Stimulated activated CD4-positive, alpha-beta T cell treated with anti-CD3 and anti-CD28 coated beads, Interleukin-12 subunit alpha, Interleukin-12 subunit beta, amount 100 ng/mL, for 24 hours (primary cell): ENCODE data around the gene SHFL.

Experiments used
- DNase-seq, 2 experiments: peaks; one replicate each; pipeline ENCODE4 v3.0.0-alpha.2; 2020; ENCODE audit warnings: low read depth in 2 of 2

SHFL gene

DNA sequence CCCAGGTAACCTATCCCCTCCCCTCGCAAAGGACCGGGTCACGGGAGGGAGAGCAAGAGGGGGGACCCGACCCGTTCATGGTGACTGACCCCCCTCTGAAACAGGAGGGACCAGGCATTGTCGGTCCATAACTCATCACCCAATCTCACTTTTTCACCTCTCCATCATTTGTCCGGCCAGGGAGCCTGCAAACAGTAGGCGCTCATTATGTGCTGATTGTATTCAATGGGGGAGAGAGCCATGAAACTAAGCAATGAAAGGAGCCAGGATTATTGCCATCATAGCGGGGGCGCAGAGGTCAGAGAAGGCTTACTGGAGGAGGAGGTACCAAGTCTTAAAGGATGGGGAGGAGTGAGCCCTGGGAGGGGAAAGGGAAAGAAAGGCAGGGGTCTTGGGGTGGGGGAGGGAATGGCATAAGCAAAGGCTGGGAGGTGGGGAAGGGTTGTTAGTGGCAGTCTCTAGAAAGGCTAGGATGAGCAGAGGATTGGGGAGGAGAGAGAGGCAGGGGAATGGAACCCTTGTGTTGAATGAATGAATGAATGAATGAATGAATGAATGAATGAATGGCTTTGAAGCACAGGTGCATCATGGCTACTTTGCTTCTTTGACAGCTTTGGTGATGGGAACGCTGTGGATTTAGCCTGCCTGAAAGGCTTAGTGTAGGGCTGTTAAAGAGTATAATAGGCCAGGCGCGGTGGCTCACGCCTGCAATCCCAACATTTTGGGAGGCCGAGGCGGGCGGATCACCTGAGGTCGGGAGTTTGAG lies 1.4 kb downstream of the SHFL start:
- DNase-seq = no peak

DNA sequence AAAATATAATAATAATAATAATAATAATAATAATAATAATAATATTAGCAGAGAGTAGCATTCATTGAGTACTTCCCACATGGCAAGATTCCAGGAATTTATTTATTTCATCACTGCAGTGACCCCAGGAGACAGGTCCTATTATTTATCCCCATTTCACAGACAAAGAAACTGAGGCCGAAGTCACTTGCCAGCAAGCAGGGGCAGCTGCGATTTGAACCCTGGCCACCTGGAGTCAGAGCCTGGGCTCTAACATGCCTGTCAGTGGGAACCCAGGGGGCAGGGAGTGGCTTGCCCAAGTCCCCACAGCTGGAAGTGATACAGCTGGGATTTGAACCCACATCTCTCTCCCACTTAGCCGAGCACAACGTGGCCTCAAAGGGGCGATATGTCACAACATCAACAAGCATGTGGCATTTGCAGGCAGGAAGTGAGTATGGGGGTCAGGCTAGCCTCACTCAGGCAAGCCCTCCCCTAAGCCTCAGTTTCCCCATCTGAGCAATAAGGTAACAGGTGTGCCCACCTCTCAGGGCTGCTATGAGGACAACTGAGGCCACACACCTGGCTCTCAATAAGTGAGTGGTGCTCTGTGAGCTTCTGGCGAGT lies 2.9 kb downstream of the SHFL start:
- no peak for DNase-seq

DNA sequence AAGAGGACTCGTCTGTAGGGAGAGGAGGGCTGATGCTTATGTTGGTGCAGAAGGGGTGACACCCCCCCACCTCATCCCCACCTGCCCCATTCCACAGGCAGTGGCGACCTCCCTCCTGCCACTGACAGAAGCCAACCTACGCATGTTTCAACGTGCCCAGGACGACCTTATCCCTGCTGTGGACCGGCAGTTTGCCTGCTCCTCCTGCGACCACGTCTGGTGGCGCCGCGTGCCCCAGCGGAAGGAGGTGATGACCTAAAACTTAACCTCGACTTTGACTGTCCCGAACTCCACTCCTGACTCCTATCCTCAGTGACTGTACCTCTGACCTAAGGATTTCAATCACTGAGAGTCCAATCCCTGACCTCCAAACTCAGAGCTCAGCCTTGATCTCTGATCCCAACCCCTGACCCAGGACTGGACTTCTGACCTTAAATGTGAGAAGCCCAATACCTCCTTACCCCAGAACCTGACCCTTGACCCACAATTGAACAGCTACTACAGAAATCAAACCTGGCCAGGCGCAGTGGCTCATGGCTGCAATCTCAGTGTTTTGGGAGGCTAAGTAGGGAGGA lies 3.8 kb downstream of the SHFL start:
- no peak for DNase-seq

DNA sequence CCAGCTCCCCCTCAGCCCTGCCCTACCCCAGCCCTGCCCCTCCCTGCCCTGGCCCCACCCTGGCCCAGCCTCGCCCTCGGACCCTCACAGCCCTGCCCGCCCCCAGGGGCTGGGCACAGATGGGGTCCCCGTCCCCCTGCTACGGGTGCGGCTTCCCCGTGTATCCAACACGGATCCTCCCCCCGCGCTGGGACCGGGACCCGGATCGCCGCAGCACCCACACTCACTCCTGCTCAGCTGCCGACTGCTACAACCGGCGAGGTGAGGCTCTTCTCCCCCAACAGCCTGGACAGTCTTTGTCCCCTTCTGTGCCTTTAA lies 5.2 kb downstream of the SHFL start:
- DNase-seq = no peak

DNA sequence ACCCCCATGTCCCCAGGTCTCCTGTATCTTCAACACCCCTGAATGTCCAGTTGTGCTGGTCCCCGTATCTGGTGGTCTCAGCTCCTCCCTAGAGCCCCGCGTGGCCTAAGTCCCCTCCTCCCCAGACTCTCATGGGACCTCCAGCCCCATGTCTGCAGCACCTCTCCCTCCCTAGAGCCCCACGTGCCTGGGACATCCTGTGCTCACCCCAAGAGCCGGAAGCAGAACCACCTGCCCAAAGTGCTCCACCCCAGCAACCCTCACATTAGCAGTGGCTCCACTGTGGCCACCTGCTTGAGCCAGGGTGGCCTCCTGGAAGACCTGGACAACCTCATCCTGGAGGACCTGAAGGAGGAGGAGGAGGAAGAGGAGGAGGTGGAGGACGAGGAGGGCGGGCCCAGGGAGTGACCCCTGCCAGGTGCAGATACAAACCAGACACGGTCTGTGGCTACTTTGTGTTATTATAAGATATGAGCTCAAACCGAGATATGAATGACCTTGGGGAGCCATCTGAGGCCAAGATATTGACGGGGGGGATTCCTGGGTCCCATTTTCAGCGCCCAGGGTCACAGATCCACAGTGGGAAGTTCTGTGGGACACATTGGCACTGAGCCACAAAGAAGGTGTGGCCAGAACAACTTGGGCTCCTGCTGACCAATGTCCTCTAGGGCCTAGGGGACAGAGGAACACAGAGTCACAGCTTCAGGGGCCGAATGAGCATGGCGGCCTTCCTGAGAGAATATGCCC lies 6.0 kb downstream of the SHFL start:
- no peak for DNase-seq

DNA sequence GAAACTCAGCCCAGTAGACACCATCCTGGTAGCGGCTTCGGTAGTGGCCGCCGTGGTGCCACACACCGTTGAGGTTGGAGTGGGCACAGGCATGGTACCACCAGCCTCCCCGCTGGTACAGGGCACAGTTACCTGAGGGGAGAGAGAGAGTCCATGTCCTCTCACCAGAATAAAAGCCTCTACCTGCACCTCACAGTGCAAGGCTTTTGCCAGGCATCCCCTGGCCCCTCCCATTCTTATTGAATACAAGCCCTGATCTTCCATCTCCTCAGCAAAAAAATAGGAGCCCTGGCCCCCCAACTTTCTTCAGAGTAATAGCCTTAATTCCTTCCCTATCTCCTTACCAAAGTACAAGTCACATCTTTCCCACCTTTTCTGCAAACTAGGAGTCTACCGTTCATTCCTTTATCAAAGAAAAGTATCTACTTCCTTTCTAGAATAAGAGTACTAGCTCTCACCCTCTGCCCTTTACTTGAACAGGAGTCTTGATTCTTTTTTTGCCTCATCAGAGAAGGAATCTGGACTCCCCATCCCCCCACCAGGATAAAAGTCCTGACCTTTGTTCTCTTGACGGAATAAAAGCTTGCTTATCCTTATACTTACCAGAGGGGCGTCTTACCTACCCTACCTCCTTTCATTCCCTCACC lies 6.7 kb downstream of the SHFL start:
- no peak for DNase-seq

DNA sequence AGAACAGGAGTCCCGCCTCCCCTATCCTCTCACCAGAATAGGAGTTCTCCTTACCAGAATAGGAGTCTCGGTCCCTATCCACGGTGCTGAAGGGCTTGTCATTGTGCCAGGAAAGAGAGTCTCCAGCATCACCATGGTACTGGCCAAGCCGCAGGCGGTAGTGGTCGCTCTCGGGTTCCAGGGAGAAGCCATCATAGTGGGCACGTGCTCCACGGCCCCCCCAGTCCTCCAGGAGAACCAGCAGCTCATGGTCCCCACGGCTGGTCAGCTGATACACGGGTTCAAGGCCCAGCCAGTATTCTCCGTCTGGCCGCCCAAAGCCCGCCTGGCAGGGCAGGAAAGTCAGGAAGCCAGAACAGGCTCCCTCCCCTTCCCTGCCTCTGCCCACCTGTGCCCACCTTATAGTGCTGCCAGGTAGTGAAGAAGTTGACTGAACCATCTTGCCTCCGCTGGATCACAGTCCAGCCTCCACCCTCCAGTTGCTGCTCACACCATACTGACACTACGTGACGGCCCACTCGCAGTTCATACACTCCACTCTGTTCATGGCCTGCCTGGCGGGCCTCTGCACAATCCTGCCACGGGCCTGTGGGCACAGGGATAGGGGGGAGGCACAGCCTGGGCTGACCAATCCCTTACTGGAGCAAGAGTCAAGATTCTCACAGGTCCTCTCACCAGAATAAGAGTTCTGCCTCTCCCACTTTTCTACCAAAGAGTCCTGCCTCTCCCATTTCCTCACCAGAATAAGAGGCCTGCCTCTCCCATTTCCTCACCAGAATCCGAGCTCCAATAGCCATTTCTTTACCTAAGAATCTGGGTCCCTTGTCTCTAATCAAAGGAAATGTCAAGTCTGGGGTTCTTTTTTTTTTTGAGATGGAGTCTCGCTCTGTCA lies 7.4 kb downstream of the SHFL start:
- no peak for DNase-seq

DNA sequence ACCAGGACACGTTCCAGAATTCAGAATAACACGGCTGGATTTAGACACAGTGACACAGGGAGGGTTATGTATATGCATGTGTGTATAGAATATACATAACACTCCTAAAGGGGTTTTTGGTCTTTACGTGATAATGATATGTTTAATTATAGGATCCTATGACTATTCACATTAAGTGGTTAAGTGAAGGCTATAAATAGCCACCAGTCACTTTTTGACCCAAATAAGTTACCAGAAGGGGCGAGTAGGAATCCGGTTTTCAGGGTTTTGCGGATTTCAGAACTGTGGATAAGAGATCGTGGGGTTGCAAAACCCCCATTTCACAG lies 9.5 kb downstream of the SHFL start:
- no peak for DNase-seq

DNA sequence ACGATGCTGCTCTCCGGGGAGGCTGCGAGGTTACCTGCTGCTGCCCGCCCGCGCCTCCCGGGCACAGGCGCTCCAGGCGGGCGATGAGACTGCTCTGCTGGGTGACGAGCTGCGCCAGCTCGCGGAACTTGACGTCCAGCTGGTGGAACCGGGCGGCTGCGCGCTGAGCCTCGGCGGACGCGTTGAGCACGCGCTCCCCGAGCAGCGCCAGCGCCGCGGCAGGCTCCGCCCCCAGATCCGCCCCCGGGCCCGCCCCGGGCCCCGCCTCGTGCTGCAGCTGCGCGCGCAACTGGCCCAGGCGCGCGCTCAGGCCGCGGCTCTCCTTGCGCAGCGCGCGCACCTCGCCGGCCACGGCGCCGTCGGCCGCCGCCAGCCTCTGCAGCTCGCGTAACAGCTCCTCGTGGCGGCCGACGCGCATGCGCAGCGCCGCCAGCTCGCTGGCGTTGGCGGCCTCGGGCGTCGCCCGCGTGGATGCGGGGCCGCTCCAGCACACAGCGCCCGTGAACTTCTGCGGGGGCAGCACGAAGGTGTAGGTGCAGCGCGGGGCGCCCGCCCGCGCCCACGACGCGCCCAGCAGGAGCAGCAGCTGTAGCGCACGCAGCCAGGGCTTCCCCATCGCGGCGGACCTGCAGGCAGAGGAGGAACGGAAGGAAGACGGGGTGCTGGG lies 10.0 kb downstream of the SHFL start:
- peak; percentile 77 to 78 for DNase-seq

DNA sequence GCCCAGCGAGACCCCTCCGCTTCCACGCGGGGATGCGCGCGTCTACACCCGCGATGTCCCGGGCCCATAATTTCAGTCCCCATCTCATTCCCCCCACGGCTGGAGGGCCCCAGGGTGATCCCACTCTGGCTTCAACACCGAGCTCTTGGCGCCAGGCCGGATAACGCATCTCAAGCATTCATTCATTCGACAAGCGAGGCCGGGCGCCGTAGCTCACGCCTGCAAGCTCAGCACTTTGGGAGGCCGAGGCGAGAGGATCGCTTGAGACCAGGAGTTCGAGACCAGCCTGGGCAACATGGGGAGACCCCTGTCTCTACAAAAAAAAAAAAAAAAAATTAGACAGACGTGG lies 10.5 kb downstream of the SHFL start:
- DNase-seq = no peak

DNA sequence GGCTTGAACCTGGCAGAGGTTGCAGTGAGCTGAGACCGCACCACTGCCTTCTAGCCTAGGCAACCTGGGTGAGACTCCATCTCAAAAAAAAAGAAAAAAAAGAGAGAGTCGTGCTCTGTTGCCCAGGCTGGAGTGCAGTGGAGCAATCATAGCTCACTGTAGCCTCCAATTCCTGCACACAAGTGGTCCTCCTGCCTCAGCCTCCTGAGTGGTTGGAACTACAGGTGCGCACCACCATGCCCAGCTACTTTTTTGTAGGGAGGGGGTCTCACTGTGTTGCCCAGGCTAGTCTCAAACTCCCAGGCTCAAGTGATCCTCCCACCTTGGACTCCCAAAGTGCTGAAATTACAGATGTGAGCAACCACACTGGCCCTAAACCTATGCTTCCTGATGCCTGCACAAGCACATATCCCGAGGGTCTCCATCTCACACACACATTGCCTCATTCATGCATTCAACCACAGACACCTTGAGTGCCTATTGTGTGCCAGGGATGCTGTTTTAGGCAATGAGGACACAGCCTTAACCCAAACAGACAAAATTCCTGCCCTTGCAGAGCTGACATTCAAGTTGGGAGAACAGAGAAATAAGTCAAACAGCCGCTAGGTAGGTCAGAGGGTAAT lies 14.2 kb downstream of the SHFL start:
- no peak for DNase-seq

DNA sequence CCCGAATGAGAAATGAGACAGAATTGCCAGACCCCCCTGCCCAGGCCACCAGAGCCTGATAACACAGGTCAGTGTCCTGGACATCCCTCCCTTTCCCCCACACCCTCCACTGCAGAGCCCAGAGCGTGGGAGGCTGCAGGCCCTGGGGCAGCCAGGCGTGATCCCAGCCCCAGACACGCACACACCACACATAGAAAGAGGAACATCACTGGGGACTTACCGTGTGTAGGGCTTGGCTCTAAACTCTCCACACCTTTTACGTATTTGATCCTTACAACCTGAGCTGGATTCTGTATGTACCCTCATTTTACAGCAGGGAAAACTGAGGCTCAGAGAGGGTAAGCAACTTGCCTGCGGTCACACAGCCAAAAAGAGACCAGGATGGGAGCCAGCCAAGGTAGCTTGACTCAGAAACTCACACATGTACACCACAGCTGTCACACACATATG lies 16.7 kb downstream of the SHFL start:
- DNase-seq = no peak

DNA sequence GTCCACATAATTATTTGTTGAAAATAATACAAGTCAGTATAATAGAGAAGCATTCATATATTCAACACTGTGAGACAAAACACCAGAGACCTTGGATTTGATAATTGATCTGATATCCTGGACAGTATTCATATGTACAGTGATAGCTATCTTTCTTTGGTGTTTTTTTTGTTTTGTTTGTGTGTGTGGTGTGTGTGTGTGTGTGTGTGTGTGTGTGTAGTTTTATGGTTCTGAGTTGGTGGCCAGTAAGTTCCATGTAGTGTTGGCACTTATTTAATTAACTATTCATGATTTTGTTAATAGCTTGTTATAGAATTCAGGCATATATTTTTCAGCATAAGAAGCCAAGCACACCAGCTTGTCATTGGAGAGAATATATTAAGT lies 18.0 kb downstream of the SHFL start:
- no peak for DNase-seq

DNA sequence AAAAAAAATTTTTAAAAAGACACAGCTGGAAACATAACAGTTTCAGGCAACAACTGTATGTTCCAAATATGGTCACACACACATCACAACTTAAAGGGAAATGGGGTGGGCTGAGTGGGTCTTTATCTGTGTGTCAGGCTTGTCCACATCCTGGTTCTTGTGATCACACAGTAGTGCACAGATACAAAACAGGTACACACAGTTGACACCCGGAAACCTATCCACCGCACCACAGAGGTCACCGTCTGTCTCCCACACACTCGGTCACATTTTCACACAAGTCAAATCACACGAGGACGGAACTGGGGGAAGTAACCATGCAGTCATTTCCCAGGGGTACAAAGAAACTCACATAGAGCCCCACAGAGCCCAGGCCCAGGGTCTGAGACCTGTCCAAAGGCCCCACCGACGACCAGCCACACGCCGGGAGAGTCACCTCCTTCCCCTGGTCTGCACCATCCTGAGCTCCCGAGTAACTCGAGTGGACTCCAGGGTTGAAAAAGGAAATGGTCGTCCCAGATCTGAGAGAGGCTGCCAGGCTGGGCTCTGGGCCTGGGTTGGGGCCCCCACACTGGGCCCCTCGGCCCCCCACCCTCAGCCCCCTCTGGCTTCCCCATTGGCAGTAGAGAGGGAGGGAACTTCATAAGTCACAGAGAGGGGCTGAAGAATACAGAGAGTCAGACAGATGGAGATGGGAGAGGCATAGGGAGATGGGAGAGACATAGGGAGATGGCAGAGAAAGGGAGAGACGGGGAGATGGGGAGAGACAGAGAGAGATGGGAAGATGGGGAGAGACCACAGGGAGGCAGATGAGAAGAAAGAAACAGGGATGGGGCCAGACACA lies 18.8 kb downstream of the SHFL start:
- peak in 1 of 2 experiments; percentile 66 for DNase-seq

DNA sequence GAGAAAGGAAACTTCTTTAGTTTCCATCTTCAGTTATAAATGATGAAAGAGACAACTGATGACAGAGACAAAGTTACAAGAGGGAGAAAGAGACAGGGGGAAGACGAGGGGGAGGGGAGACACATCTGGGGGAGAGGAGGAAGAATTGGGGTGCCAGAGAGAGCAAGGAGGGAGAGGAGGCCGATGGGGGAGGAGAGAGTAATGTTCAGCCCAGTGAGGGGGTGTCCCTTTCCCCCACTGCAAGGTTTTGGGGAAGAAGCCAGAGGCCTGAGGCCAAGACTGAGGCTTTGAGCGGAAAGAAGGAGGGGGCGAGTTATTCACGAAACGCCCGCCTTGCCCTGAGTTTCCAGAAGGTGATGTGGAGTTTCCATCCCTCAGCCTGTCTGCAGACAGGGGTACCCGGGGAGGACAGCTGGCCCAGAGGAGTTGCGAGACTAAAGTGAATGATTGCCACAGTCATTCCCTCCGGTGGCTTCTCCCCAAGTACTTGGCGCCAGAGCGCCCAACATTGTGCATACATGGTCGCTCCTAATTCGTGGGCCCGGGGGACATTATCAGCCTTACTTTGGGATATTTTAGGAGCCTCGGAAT lies 19.5 kb downstream of the SHFL start:
- DNase-seq = peak; percentile 68 to 80

DNA sequence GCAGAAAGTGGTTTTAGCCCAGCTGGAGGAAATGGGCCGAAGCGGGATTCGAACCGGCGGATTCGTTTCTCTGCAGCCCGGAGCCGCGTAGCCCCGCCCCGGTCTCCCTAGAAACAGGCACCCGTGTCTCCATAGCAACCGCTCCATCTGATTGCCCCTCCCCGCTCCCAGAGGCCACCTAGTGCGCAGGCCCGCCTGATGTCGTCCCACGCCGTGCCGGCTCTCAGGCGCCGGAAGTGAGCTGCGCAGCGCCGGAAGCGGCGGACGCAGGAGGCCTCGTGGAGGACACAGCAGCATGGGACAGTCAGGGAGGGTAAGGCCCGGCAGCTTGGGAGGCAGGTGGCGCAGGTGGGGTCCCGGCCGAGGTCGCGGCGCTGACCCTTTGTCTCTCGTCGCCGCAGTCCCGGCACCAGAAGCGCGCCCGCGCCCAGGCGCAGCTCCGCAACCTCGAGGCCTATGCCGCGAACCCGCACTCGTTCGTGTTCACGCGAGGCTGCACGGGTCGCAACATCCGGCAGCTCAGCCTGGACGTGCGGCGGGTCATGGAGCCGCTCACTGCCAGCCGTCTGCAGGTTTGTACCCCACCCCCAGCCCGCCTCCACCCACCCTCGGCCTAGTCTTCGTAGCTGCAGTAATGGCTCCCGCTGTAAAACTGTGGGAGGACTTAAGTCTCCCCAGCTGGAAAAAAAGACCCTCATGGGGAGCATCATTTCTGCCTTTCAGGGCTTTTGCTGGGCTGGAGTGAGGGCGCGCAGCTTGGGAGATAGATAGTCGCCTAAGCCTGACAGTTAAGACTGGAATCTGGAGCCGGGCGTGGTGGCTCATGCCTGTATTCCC lies 20.2 kb downstream of the SHFL start, which contains the start of gene PPAN:
PPAN (plus strand) TSS at position 263 of the 837 bp plus-strand sequence; CDS start at position 296, 33 bp downstream.
- DNase-seq = peak; percentile 92 to 95

DNA sequence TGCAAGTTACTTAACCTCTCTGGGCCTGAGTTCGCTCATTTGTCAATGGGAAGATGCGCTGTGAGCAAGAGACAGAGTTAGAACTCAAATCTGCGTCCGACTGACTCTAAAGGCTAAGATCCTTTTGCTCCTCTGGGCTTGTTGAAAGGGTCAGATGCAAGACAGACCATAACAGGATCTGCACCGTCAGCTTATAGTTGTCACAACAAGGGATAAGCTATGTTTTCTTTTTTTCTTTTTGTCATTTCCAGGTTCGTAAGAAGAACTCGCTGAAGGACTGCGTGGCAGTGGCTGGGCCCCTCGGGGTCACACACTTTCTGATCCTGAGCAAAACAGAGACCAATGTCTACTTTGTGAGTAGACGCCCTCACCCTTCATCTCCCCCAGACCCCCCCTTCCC lies 21.1 kb downstream of the SHFL start:
- no peak for DNase-seq

DNA sequence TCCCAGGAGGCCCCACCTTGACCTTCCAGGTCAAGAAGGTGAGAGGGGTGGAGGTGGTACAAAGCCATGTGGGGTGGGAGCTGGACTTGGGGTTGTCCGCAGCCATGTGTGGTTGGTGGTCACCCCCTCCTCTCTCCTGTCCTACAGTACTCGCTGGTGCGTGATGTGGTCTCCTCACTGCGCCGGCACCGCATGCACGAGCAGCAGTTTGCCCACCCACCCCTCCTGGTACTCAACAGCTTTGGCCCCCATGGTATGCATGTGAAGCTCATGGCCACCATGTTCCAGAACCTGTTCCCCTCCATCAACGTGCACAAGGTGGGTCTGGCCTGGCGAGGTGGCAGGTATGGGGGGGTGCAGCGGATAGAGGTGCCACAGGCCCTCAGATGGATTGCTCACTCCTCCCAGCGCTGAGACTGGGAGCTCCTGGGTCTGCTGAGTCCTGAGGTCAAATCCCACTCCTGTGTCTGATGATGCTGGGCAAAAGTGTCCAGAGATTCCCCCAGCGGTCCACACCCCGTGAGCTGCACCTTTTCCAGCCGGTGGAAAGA lies 21.8 kb downstream of the SHFL start:
- no peak for DNase-seq
